ENCODE measurements around the gene SLC22A23.

SLC22A23 gene

DNA sequence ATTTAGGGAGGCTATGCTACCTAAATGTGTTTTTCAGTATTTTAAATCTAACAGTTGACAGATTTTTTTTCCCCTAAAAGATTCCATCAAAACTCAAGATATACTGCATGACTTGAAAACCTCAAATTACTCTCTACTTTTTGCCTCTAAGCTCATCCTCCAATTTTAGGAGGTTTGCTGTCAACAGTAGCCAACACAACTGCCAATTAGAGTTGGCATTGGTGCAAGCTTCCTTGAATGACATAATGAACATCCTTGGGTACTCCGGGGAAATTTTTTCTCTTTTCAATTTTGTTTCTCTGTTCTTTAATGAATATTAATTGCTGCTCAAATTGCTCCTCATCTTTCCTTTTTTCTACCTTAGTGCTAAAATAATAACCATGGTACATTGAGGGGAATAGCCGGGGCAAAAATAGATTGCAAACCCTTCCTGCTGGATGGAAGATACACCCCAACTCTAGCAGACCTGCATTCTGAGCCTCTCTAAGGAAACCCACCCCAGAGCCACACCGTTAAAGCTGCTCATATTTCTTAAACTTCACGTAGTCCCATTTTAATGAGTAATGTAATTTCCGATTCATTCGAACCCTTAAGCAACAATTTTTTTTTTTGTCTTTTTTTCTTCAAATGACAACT, 34.3 kb downstream of the SLC22A23 start:
- no peak for DNase-seq (ENCODE audit: low read depth in 2 of 2, low spot score in 1 of 2)

- DNase-seq (ENCODE audit: low read depth in 2 of 2, low spot score in 1 of 2) = no peak
Observed at GRCh38 chr6:3421791-3422434, 34.9 kb downstream of the SLC22A23 start.

DNA sequence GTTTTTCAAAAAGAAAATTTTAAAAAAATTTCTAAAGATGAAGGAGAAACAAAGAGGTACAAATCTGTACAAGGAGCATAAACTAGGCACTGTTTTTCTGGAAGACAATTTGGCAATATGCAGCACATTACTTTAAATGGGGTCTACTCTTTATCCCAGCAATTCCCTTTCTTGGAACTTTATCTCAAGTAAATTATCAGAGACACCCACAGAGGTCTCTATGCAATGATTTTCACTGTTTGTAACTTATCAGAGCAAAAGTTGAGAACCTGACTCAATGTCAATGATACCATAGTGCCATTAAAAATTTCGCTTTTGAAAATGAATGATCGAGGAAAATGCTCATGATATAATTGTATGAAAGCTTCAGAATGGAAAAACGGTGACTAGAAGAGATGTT, 35.7 kb downstream of the SLC22A23 start:
- no peak for DNase-seq (ENCODE audit: low read depth in 2 of 2, low spot score in 1 of 2)

DNA sequence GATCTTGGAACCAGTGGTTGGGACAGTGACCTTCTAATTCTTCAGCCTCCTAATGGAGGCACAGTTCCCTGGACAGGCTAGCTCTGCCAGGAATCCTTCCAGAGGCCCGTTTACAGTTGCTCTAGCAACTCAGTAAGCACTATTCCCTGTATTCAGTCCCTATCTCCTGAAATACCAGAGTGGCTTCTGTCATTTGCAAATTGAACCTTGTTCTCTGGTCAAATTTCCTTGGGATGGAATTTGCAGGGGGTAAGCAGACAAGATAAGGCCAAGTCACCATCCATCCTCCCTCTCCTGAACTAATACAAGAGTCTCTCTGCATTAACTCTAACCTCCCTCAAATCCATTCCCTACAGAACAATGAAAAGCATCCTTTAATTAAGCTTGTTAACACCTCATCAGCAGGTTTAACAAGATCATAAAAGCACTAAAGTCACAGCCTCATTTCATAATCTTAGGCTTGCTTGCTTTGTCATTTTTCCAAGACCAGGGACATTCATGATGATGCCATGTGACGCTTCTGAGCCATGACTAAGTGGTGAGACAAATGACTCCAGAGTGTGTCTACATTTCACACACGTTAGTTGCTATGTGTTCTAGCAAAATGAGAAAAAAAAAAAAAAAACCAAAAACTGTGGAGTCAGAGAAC, 37.1 kb downstream of the SLC22A23 start:
- DNase-seq (ENCODE audit: low read depth in 2 of 2, low spot score in 1 of 2) = no peak

DNA sequence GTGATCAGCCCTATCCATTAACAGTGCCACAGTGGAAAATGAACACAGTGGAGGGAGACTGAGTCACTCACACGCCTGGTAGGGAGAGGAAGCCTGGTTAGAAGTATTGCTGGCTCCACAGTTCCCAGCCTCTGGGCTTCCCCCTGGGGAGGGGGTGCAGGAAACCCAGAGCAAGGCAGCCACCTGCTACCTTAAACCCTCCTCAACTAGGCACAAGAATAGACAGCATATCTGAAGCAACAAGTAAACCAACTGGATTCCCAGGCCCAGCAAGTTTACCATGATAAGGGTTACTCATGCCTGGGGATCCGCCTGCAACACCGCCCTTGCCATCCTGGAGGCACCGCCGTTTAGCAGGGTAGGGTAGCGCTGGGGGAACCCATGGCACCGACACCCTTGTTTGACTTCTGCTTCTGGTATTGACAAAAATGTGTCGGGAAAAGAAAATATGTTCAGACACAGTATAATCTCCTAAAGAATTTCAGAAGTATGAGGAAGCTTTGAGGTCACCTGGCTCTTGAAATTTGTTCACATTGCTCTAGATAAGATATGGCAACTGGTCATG, 38.3 kb downstream of the SLC22A23 start:
- no peak for DNase-seq (ENCODE audit: low read depth in 2 of 2, low spot score in 1 of 2)

- no peak for DNase-seq (ENCODE audit: low read depth in 2 of 2, low spot score in 1 of 2)
Observed at GRCh38 chr6:3417473-3417872, 39.4 kb downstream of the SLC22A23 start.

- no peak for DNase-seq (ENCODE audit: low read depth in 2 of 2, low spot score in 1 of 2)
Observed at GRCh38 chr6:3415490-3415889, 41.4 kb downstream of the SLC22A23 start.

- DNase-seq (ENCODE audit: low read depth in 2 of 2, low spot score in 1 of 2) = no peak
Observed at GRCh38 chr6:3415082-3415453, 41.8 kb downstream of the SLC22A23 start.

GRCh38 chr6:3414327-3415081, 42.3 kb downstream of the SLC22A23 start:
- DNase-seq (ENCODE audit: low read depth in 2 of 2, low spot score in 1 of 2) = no peak

DNA sequence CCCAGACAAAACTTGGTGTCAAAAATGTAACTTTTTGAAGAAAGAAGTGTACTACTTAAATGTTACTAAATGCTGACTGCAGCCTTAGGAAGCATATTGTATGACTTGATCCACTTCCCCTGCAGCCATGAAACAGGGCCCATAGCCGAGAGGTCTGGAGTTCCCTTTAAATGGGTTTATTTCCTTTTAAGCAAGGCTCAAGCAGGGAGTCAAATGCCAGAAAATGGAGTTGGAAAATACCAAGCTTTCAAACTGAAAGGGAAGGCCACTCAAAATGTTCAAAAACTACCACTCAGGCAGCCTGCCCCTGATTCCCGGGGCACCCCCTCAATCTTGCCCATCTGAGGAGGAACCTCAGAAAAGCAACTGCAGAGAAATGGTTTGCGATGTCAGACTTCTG, 43.3 kb downstream of the SLC22A23 start:
- DNase-seq (ENCODE audit: low read depth in 2 of 2, low spot score in 1 of 2) = no peak

DNA sequence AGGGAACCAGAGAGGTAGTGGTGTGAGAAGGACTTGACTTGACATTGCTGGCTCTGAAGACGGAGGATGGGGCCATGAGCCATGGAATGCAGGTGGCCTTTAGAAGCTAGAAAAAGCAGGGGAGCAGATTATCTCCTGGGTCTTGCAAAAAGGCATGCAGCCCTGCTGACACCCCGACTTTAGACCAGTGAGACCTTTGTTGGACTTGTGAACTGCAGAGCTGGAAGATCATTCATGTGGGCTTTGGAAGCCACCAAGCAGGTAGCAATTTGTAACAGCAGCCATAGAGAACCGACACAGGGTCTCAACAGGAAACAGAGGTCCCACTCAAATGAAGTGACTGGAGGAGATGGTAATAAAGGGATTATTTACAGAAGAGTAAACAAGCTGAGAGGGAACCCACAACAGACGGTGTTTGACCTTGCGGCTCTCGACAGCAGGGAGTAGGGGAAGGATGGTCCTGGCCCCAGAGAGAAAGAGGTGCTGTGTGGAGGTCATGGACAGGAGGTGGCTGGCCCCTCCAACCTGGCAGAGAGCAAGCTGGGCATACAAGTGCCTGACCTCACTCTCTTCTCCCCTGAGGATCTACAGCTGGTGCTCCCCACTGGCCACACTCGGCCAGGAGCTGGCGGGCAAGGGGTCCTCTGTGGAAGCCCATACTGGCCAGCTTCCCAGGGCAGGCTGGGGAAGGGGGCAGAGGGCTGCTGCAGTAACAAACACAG, 43.9 kb downstream of the SLC22A23 start:
- no peak for DNase-seq (ENCODE audit: low read depth in 2 of 2, low spot score in 1 of 2)

GRCh38 chr6:3411967-3412778, 44.7 kb downstream of the SLC22A23 start:
- DNase-seq (ENCODE audit: low read depth in 2 of 2, low spot score in 1 of 2) = no peak

DNA sequence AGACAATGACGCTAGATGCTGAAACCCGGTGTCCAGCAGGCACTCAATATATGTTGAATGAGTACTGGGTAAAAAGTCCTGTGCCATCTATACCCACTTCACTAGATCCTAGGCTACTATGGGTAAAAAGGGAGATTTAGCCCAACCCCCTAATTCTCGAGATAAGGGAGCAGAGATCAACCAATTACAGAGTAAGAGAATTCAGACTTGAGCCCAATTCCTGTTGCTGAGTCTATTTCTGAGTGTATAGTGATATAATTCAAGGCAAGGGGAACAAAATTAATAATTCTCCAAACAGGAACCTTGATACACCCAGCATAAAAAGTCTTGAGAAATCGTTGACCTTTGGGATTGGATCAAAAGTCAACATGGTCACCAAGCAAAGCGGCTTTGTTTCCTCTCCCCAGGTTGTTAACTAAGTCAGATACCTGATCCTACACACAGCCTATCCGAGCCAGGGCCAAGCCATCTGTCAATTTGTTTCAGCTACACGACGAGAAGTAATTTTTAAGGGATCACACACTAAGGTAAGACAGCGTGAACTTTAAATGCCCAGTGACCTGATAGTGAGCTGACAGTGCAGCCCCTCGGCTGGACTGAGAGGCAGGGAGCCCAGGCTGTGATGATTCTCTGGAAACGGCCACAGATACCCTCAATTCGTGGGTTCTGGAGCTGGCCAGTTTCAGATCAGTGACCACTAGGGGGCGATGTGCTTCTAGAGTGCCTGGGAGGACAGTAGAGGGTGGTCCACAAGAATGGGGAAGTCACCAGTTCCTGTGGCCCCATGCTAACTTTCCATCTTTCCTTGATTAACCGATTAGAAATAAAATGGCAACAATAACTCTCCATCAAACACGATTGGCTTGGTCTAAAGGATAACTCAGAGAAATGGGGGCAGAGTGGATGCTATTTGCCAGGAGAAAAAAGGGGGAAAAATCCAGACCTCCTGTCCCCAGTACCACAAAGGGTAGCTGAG, 46.2 kb downstream of the SLC22A23 start:
- peak; percentile 32 to 45 for DNase-seq (ENCODE audit: low read depth in 2 of 2, low spot score in 1 of 2)

GRCh38 chr6:3409699-3410384, 47.0 kb downstream of the SLC22A23 start:
- no peak for DNase-seq (ENCODE audit: low read depth in 2 of 2, low spot score in 1 of 2)

- DNase-seq (ENCODE audit: low read depth in 2 of 2, low spot score in 1 of 2) = no peak
Observed at GRCh38 chr6:3408665-3409064, 48.2 kb downstream of the SLC22A23 start.

DNA sequence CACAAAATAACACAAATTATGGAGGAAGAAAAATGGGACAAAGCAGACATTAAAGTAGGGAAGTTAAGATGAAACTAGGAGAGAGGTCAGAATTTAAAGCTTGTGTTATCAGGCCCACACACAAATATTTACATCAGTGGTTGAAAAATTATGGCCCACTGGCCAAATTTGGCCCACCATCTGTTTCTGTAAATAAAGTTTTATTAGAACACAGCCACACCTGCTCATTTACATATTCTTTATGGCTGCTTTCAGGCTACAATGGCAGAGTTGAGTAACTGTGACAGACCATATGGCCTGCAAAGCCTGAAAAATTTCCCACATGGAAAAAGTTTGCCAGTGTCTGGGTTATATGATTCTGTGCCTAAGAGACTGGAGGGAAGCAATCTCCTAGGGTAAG, 49.0 kb downstream of the SLC22A23 start:
- DNase-seq (ENCODE audit: low read depth in 2 of 2, low spot score in 1 of 2) = no peak

DNA sequence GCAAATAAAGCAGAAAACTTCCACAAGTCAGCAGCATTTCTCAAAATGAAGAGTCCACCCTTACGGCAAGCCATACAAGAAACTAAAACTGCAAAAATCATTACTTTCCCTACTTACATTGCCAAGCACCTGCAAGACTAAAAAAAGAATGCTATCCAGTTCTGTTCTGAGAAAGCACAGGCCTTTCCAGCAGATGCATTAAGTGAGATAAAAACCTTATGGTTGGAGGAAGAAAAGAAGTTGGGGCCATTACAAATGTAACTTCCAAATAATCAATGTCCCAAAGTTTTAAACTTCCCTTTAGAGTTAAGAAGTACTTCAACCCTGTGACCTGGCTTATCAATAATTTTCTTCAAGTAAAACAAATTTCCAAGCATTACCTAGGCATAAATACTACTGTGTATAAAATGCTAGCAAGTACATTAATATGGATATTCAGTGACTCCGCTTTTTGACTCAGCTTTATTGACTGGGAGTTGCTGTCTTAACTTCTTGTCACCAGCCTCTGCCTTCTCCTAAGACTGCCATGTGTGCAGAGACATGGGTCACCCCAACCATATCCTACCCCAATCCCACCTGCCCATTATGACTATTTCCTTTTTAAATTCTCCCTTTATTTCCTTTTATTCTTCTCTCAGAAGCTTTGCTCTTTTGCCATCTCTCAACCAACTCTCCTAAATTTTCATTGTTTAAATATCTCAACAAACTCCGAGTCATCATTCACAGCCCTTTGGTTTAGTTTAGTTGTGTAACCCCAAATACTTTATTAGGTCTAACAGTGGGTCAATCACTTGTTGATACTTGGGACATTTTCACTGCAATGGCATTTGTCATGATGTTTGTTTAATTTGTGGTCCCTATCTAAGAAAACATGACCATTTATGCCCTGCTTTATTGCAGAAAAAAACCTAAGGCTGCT, 49.7 kb downstream of the SLC22A23 start:
- no peak for DNase-seq (ENCODE audit: low read depth in 2 of 2, low spot score in 1 of 2)
